Endothelial cell of umbilical vein (primary cell): Measurements from ENCODE around the gene LONP2.

Experiments used
- CTCF ChIP-seq, 2 donors: IDR thresholded peaks; 1 replicate in 1 of 2; 2 replicates in 1 of 2; pipeline ENCODE4 v1.5.1; 2011; ENCODE audit warnings: low read length in 2 of 2, mild to moderate bottlenecking in 2 of 2, moderate library complexity in 2 of 2, control low read depth in 1 of 2, inconsistent platforms in 1 of 2, low read depth in 1 of 2; ENCODE audit not compliant: insufficient read depth in 1 of 2; ENCODE audit errors: extremely low read depth in 1 of 2
- EZH2 ChIP-seq: IDR thresholded peaks from 2 replicates; pipeline ENCODE4 v1.6.1; 2012; ENCODE audit warnings: borderline replicate concordance, low read depth, mild to moderate bottlenecking, moderate library complexity, low read length, inconsistent platforms; ENCODE audit not compliant: severe bottlenecking
- GATA2 ChIP-seq: IDR thresholded peaks from 2 replicates; pipeline ENCODE4 v1.7.0; 2011; ENCODE audit warnings: low read depth, mild to moderate bottlenecking, moderate library complexity, mixed read lengths, low read length; ENCODE audit not compliant: insufficient read length, insufficient read depth
- JUN ChIP-seq: IDR thresholded peaks from 2 replicates; pipeline ENCODE4 v1.6.1; 2011; ENCODE audit warnings: borderline replicate concordance, low read depth; ENCODE audit not compliant: insufficient read length, insufficient read depth
- MAX ChIP-seq: IDR thresholded peaks from 2 replicates; pipeline ENCODE4 v1.6.1; 2011; ENCODE audit not compliant: insufficient read depth, insufficient read length
- MYC ChIP-seq: IDR thresholded peaks from one replicate; pipeline ENCODE4 v1.6.1; 2011; ENCODE audit warnings: mild to moderate bottlenecking, low read depth, low read length
- POLR2A ChIP-seq: IDR thresholded peaks from 2 replicates; pipeline ENCODE4 v1.6.1; 2012; ENCODE audit warnings: low read depth, mild to moderate bottlenecking, control low read depth, low read length
- POLR2AphosphoS5 ChIP-seq: IDR thresholded peaks from 2 replicates; pipeline ENCODE4 v1.6.1; 2012; ENCODE audit warnings: low read depth, mild to moderate bottlenecking, control low read depth, low read length, moderate library complexity; ENCODE audit not compliant: insufficient read depth

GRCh38 chr16:48197294-48197693 is 46.8 kb upstream of the LONP2 start:
- TF ChIP-seq CTCF (IDR thresholded peaks at IDR 0.05; ENCODE audit: extremely low read depth in 1 of 2, insufficient read depth in 1 of 2, low read depth in 1 of 2, low read length in 2 of 2): no peak
- no peak for TF ChIP-seq POLR2AphosphoS5
- no peak for TF ChIP-seq POLR2A
- no peak for TF ChIP-seq MAX
- no peak for TF ChIP-seq EZH2
- TF ChIP-seq MYC: no peak
- TF ChIP-seq JUN: no peak
- TF ChIP-seq GATA2: no peak
